Ishikawa (cell line): ENCODE data around the gene MACROD2.

Source experiments
- CEBPB ChIP-seq: IDR thresholded peaks from 2 replicates; pipeline ENCODE4 v1.6.1; 2012
- EP300 ChIP-seq: IDR thresholded peaks from 2 replicates; pipeline ENCODE4 v1.6.1; 2012; ENCODE audit warnings: borderline replicate concordance
- RAD21 ChIP-seq: IDR thresholded peaks from 2 replicates; pipeline ENCODE4 v1.6.1; 2012; ENCODE audit warnings: low read depth
- REST ChIP-seq: IDR thresholded peaks from 2 replicates; pipeline ENCODE4 v1.6.1; 2012; ENCODE audit warnings: low read depth, mild to moderate bottlenecking

DNA sequence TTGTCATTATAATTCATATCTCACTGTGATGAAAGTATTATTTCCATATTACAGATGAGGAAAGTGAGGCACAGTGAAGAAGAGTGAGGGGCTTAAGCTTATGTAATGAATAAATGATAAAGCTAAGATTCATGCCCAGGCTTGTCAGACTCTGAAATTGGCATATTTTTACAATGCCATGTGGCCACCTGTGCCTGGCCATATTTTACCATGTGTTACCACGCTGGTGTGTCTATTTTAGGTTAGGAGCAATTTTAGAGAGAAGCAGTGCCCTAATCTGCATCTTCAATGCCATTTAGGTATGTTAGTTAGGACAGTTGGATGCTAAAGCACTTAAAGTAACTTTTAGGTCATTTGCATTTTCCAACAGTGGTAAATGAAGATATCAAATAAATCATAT lies 530.1 kb downstream of the MACROD2 start:
- no peak for TF ChIP-seq RAD21
- no peak for TF ChIP-seq REST
- no peak for TF ChIP-seq EP300
- TF ChIP-seq CEBPB = no peak
